ENCODE measurements around the gene ZNF566.

ZNF566 gene

DNA sequence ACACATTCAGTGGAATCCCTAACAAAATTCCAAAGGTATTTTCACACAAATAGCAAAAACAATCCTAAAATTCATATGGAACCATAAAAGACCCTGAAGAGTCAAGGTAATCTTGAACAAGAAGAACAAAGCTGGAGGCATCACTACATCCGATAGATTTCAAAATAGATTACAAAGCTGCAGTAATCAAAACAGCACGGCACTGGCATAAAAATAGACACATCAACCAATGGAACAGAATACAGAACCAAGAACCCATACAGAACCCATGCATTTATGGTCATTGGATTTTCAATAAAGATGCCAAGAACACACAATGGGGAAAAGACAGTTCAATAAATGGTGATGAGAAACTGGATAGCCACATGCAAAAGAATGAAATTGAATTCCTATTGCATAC lies 32.5 kb downstream of the ZNF566 start:
- peaks cover 22% of the 10 kb centered on the region for H3K36me3 ChIP-seq (ENCODE audit: control insufficient read depth, insufficient read depth, low read length)
- no peak overlapping the region for H3K27ac ChIP-seq (ENCODE audit: insufficient read depth, low read length, poor library complexity, severe bottlenecking)
- DNase-seq, result no peak
- no peaks in the 10 kb centered on the region for H3K4me1 ChIP-seq (ENCODE audit: control insufficient read depth, insufficient read depth, low read length, poor library complexity, severe bottlenecking)
- peaks cover 14% of the 10 kb centered on the region for H3K9me3 ChIP-seq (ENCODE audit: control insufficient read depth, low read length)
- H3K4me3 ChIP-seq (ENCODE audit: insufficient read depth, low read depth, low read length, poor library complexity, severe bottlenecking), result no peak overlapping the region
- no peaks in the 10 kb centered on the region for H3K27me3 ChIP-seq (replicated peaks; ENCODE audit: control insufficient read depth, insufficient read depth, low read length, poor library complexity, severe bottlenecking)

DNA sequence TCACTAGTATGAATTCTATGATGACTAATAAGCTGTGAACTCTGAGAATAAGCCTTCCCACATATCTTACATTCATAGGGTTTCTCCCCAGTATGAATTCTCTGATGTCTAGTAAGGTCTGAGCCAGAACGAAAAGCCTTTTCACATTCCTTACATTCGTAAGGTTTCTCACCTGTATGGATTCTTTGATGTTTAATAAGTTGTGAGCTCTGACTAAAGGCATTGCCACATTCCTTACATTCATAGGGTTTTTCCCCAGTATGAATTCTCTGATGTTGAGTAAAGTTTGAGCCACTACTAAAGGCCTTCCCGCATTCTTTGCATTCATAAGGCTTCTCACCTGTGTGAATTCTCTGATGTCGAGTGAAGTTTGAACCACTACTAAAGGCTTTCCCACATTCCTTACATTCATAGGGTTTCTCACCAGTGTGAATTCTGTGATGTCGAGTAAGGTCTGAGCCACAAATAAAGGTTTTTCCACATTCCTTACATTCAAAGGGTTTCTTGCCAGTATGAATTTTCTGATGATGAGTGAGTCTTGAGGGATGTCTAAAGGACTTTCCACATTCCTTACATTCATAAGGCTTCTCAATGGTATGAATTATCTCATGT lies 40.2 kb downstream of the ZNF566 start:
- H3K4me3 ChIP-seq (ENCODE audit: insufficient read depth, low read depth, low read length, poor library complexity, severe bottlenecking), result no peak overlapping the region
- no peaks in the 10 kb centered on the region for H3K4me1 ChIP-seq (ENCODE audit: control insufficient read depth, insufficient read depth, low read length, poor library complexity, severe bottlenecking)
- H3K27me3 ChIP-seq (replicated peaks; ENCODE audit: control insufficient read depth, insufficient read depth, low read length, poor library complexity, severe bottlenecking), result no peaks in the 10 kb centered on the region
- H3K36me3 ChIP-seq (ENCODE audit: control insufficient read depth, insufficient read depth, low read length), result peaks cover 38% of the 10 kb centered on the region
- H3K27ac ChIP-seq (ENCODE audit: insufficient read depth, low read length, poor library complexity, severe bottlenecking), result no peak overlapping the region
- no peak for DNase-seq
- peaks cover 50% of the 10 kb centered on the region for H3K9me3 ChIP-seq (ENCODE audit: control insufficient read depth, low read length)

GRCh38 chr19:36441339-36441738 lies 48.0 kb downstream of the ZNF566 start:
- Histone ChIP-seq H3K4me1 (ENCODE audit: control insufficient read depth, insufficient read depth, low read length, poor library complexity, severe bottlenecking) (no peaks in the 10 kb centered on the region), H3K9me3 (ENCODE audit: control insufficient read depth, low read length) (peaks cover 27% of the 10 kb centered on the region), H3K27ac (ENCODE audit: insufficient read depth, low read length, poor library complexity, severe bottlenecking) (no peak overlapping the region), H3K27me3 (replicated peaks; ENCODE audit: control insufficient read depth, insufficient read depth, low read length, poor library complexity, severe bottlenecking) (no peaks in the 10 kb centered on the region), H3K36me3 (ENCODE audit: control insufficient read depth, insufficient read depth, low read length) (no peaks in the 10 kb centered on the region), H3K4me3 (ENCODE audit: insufficient read depth, low read depth, low read length, poor library complexity, severe bottlenecking) (no peak overlapping the region)
- no peak for DNase-seq

GRCh38 chr19:36436531-36436930 lies 52.8 kb downstream of the ZNF566 start:
- H3K27ac ChIP-seq (ENCODE audit: insufficient read depth, low read length, poor library complexity, severe bottlenecking), result no peak overlapping the region
- H3K4me1 ChIP-seq (ENCODE audit: control insufficient read depth, insufficient read depth, low read length, poor library complexity, severe bottlenecking), result no peaks in the 10 kb centered on the region
- no peak for DNase-seq
- H3K27me3 ChIP-seq (replicated peaks; ENCODE audit: control insufficient read depth, insufficient read depth, low read length, poor library complexity, severe bottlenecking), result no peaks in the 10 kb centered on the region
- peaks cover 3% of the 10 kb centered on the region for H3K9me3 ChIP-seq (ENCODE audit: control insufficient read depth, low read length)
- H3K4me3 ChIP-seq (ENCODE audit: insufficient read depth, low read depth, low read length, poor library complexity, severe bottlenecking), result no peak overlapping the region
- no peaks in the 10 kb centered on the region for H3K36me3 ChIP-seq (ENCODE audit: control insufficient read depth, insufficient read depth, low read length)

DNA sequence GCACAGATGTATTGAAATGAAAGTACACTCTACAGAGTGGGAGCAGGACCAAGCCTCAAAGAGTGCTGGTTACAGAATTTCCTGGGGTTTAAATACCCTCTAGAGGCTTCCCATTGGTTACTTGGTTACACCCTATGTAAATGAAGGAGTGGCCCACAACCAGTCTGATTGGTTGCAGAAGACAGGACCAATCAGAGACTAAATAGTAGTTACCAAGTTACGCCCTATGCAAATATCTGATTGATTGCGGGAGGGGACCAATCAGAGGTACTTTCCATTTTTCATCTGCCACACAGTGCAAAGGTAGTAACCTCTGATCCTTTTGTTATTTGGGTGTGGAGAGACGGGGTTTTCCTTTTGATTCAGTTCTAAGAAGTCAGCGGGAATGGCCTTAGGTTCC lies 65.4 kb downstream of the ZNF566 start:
- no peaks in the 10 kb centered on the region for H3K27me3 ChIP-seq (replicated peaks; ENCODE audit: control insufficient read depth, insufficient read depth, low read length, poor library complexity, severe bottlenecking)
- H3K4me3 ChIP-seq (ENCODE audit: insufficient read depth, low read depth, low read length, poor library complexity, severe bottlenecking), result no peak overlapping the region
- H3K4me1 ChIP-seq (ENCODE audit: control insufficient read depth, insufficient read depth, low read length, poor library complexity, severe bottlenecking), result peaks cover 4% of the 10 kb centered on the region
- H3K27ac ChIP-seq (ENCODE audit: insufficient read depth, low read length, poor library complexity, severe bottlenecking), result no peak overlapping the region
- H3K9me3 ChIP-seq (ENCODE audit: control insufficient read depth, low read length), result peaks cover 4% of the 10 kb centered on the region
- DNase-seq, result no peak
- no peaks in the 10 kb centered on the region for H3K36me3 ChIP-seq (ENCODE audit: control insufficient read depth, insufficient read depth, low read length)

- H3K27ac ChIP-seq (ENCODE audit: insufficient read depth, low read length, poor library complexity, severe bottlenecking), result no peak overlapping the region
- H3K36me3 ChIP-seq (ENCODE audit: control insufficient read depth, insufficient read depth, low read length), result no peaks in the 10 kb centered on the region
- peaks cover 9% of the 10 kb centered on the region for H3K4me1 ChIP-seq (ENCODE audit: control insufficient read depth, insufficient read depth, low read length, poor library complexity, severe bottlenecking)
- DNase-seq, result no peak
- peaks cover 4% of the 10 kb centered on the region for H3K9me3 ChIP-seq (ENCODE audit: control insufficient read depth, low read length)
- H3K27me3 ChIP-seq (replicated peaks; ENCODE audit: control insufficient read depth, insufficient read depth, low read length, poor library complexity, severe bottlenecking), result no peaks in the 10 kb centered on the region
- H3K4me3 ChIP-seq (ENCODE audit: insufficient read depth, low read depth, low read length, poor library complexity, severe bottlenecking), result peak overlapping the region; percentile 4
Observed at GRCh38 chr19:36421749-36422481, 67.4 kb downstream of the ZNF566 start.

GRCh38 chr19:36420961-36421748 lies 68.2 kb downstream of the ZNF566 start:
- peak overlapping the region; percentile 4 for H3K4me3 ChIP-seq (ENCODE audit: insufficient read depth, low read depth, low read length, poor library complexity, severe bottlenecking)
- no peak for DNase-seq
- H3K36me3 ChIP-seq (ENCODE audit: control insufficient read depth, insufficient read depth, low read length), result no peaks in the 10 kb centered on the region
- H3K4me1 ChIP-seq (ENCODE audit: control insufficient read depth, insufficient read depth, low read length, poor library complexity, severe bottlenecking), result peaks cover 9% of the 10 kb centered on the region
- H3K27ac ChIP-seq (ENCODE audit: insufficient read depth, low read length, poor library complexity, severe bottlenecking), result no peak overlapping the region
- H3K9me3 ChIP-seq (ENCODE audit: control insufficient read depth, low read length), result peaks cover 4% of the 10 kb centered on the region
- H3K27me3 ChIP-seq (replicated peaks; ENCODE audit: control insufficient read depth, insufficient read depth, low read length, poor library complexity, severe bottlenecking), result no peaks in the 10 kb centered on the region

GRCh38 chr19:36418287-36419001 lies 70.9 kb downstream of the ZNF566 start, which contains the start of gene ZFP82:
ZFP82 (minus strand) TSS chr19:36418644; CDS start chr19:36409789, 8,855 bp downstream.
- H3K4me1 ChIP-seq (ENCODE audit: control insufficient read depth, insufficient read depth, low read length, poor library complexity, severe bottlenecking), result peaks cover 9% of the 10 kb centered on the region
- DNase-seq, result peak; percentile 21 to 58 (median 43)
- no peaks in the 10 kb centered on the region for H3K36me3 ChIP-seq (ENCODE audit: control insufficient read depth, insufficient read depth, low read length)
- no peaks in the 10 kb centered on the region for H3K27me3 ChIP-seq (replicated peaks; ENCODE audit: control insufficient read depth, insufficient read depth, low read length, poor library complexity, severe bottlenecking)
- peak within 1 kb of the TSS; percentile 75 for H3K4me3 ChIP-seq (ENCODE audit: insufficient read depth, low read depth, low read length, poor library complexity, severe bottlenecking)
- H3K27ac ChIP-seq (ENCODE audit: insufficient read depth, low read length, poor library complexity, severe bottlenecking), result peak within 1 kb of the TSS; percentile 67
- H3K9me3 ChIP-seq (ENCODE audit: control insufficient read depth, low read length), result peaks cover 4% of the 10 kb centered on the region

- H3K4me1 ChIP-seq (ENCODE audit: control insufficient read depth, insufficient read depth, low read length, poor library complexity, severe bottlenecking), result peaks cover 9% of the 10 kb centered on the region
- H3K27ac ChIP-seq (ENCODE audit: insufficient read depth, low read length, poor library complexity, severe bottlenecking), result peak overlapping the region; percentile 67
- no peaks in the 10 kb centered on the region for H3K36me3 ChIP-seq (ENCODE audit: control insufficient read depth, insufficient read depth, low read length)
- no peak for DNase-seq
- H3K4me3 ChIP-seq (ENCODE audit: insufficient read depth, low read depth, low read length, poor library complexity, severe bottlenecking), result peak overlapping the region; percentile 75
- H3K9me3 ChIP-seq (ENCODE audit: control insufficient read depth, low read length), result peaks cover 4% of the 10 kb centered on the region
- no peaks in the 10 kb centered on the region for H3K27me3 ChIP-seq (replicated peaks; ENCODE audit: control insufficient read depth, insufficient read depth, low read length, poor library complexity, severe bottlenecking)
Observed at GRCh38 chr19:36417752-36418286, 71.5 kb downstream of the ZNF566 start.
